ENCODE measurements around the gene BACH2.

DNA sequence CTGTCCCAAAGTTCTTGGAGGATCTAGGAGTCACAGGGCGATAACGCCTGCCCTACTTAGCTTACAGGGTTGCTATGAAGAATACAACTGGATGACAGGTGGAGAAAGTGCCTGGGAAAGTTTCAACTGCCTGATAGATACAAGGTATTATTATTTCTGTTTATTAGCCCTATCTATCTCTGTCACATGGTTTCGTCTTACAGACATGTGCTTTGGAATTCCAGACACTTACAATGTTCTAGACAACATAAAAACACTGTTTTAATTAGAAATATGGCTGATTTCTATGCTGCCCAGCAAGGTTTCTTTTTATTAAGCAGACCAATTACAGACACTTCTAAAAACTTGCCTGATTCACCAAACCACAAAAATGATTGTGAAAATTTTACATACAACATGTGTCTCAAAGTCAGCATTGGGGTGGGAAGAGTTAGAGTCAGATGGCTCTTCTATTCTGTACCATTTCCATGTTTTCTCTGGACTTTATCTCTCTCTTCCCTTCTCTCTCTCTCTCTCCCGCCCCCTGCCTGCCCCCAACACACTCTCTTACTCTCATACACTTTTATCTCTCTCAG, 352.4 kb downstream of the BACH2 start:
- TF ChIP-seq, protein P1, sequence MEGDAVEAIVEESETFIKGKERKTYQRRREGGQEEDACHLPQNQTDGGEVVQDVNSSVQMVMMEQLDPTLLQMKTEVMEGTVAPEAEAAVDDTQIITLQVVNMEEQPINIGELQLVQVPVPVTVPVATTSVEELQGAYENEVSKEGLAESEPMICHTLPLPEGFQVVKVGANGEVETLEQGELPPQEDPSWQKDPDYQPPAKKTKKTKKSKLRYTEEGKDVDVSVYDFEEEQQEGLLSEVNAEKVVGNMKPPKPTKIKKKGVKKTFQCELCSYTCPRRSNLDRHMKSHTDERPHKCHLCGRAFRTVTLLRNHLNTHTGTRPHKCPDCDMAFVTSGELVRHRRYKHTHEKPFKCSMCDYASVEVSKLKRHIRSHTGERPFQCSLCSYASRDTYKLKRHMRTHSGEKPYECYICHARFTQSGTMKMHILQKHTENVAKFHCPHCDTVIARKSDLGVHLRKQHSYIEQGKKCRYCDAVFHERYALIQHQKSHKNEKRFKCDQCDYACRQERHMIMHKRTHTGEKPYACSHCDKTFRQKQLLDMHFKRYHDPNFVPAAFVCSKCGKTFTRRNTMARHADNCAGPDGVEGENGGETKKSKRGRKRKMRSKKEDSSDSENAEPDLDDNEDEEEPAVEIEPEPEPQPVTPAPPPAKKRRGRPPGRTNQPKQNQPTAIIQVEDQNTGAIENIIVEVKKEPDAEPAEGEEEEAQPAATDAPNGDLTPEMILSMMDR (conservative IDR thresholded peaks at IDR 0.05 in 1 of 2, IDR thresholded peaks at IDR 0.05 in 1 of 2; ENCODE audit: low read depth in 1 of 2, low read length in 2 of 2), result no peak
- no peak for TF ChIP-seq EZH2 (IDR thresholded peaks at IDR 0.05; ENCODE audit: low read length, missing control alignments)

Measured in fibroblast of lung (primary cell).